ENCODE results near the gene DNAH9.

- TF ChIP-seq EZH2 (IDR thresholded peaks at IDR 0.05; ENCODE audit: borderline replicate concordance, insufficient read depth, low read depth, low read length, poor library complexity, severe bottlenecking) (no peak), CTCF (IDR thresholded peaks at IDR 0.05) (no peak)
Measured at GRCh38 chr17:11719203-11719602, 120.9 kb downstream of the DNAH9 start.
